ENCODE data around the gene OVCA2. TPM values are rescaled to one million over a fixed set of nuclear protein-coding genes. Genes with fewer than 3 reads are reported as not detected.

Gene OVCA2
- polyA plus RNA-seq, 1 donor (not counting 4 experiments of a cell fraction or from before 2014, with no cell fraction given): 41.2 TPM

- peaks cover 16 to 21% of the 10 kb centered on the region in 2 experiments for H3K36me3 ChIP-seq (ENCODE audit: control insufficient read depth in 2 of 2, extremely low read depth in 1 of 2, insufficient read depth in 2 of 2, low read length in 2 of 2)
- H2AFZ ChIP-seq (ENCODE audit: control insufficient read depth, low read length): no peak overlapping the region
- H3K27ac ChIP-seq (ENCODE audit: control insufficient read depth, insufficient read depth, low read length): no peak overlapping the region
- dilution Hi-C loops (cut with MboI; ENCODE audit: extremely low pct_ligation_motif_present, low sequenced_read_pairs): no loop called here
- H3K4me3 ChIP-seq (ENCODE audit: control insufficient read depth in 2 of 3, extremely low read depth in 1 of 3, insufficient read depth in 2 of 3, low read depth in 1 of 3, low read length in 3 of 3): no peak overlapping the region
- no peaks in the 10 kb centered on the region for H4K20me1 ChIP-seq (ENCODE audit: control insufficient read depth, extremely low read depth, insufficient read depth, low read length)
- FAIRE-seq (no peak), DNase-seq (ENCODE audit: low read depth, low spot score) (no peak)
- TF ChIP-seq EZH2 (IDR thresholded peaks at IDR 0.05; ENCODE audit: low read length): no peak
- TF ChIP-seq CTCF (optimal IDR thresholded peaks at IDR 0.05 in 1 of 3, IDR thresholded peaks at IDR 0.05 in 1 of 3, conservative IDR thresholded peaks at IDR 0.05 in 1 of 3; ENCODE audit: extremely low read depth in 1 of 3, insufficient read depth in 2 of 3, low read length in 3 of 3): peak in 1 of 3 experiments; percentile 6
- peaks cover 5% of the 10 kb centered on the region for H3K4me1 ChIP-seq (ENCODE audit: control insufficient read depth, extremely low read depth, insufficient read depth, low read length)
- H3K79me2 ChIP-seq (ENCODE audit: control insufficient read depth, insufficient read depth, low read length): no peaks in the 10 kb centered on the region
- H3K27me3 ChIP-seq (ENCODE audit: control insufficient read depth, extremely low read depth, insufficient read depth, low read length): no peaks in the 10 kb centered on the region
- H3K9me1 ChIP-seq (ENCODE audit: control insufficient read depth, extremely low read depth, insufficient read depth, low read length): peaks cover under 1% of the 10 kb centered on the region
- no peak overlapping the region for H3K4me2 ChIP-seq (ENCODE audit: control insufficient read depth, extremely low read depth, insufficient read depth, low read depth, low read length)
- no peaks in the 10 kb centered on the region for H3K9me3 ChIP-seq (ENCODE audit: control insufficient read depth, low read depth, low read length)
- no peak overlapping the region for H3K9ac ChIP-seq (ENCODE audit: control insufficient read depth, extremely low read depth, insufficient read depth, low read length)
These were observed 28.6 kb downstream of the OVCA2 start for GRCh38 chr17:2070241-2071023.

GRCh38 chr17:2071024-2071385 lies 29.2 kb downstream of the OVCA2 start:
- H3K9me3 ChIP-seq (ENCODE audit: control insufficient read depth, low read depth, low read length): no peaks in the 10 kb centered on the region
- H3K9me1 ChIP-seq (ENCODE audit: control insufficient read depth, extremely low read depth, insufficient read depth, low read length): peaks cover 5% of the 10 kb centered on the region
- no peak overlapping the region for H3K4me2 ChIP-seq (ENCODE audit: control insufficient read depth, extremely low read depth, insufficient read depth, low read depth, low read length)
- no peak overlapping the region for H3K27ac ChIP-seq (ENCODE audit: control insufficient read depth, insufficient read depth, low read length)
- no peak for TF ChIP-seq EZH2 (IDR thresholded peaks at IDR 0.05; ENCODE audit: low read length)
- no peak for TF ChIP-seq CTCF (optimal IDR thresholded peaks at IDR 0.05 in 1 of 3, IDR thresholded peaks at IDR 0.05 in 1 of 3, conservative IDR thresholded peaks at IDR 0.05 in 1 of 3; ENCODE audit: extremely low read depth in 1 of 3, insufficient read depth in 2 of 3, low read length in 3 of 3)
- no peak for FAIRE-seq
- dilution Hi-C loops (cut with MboI; ENCODE audit: extremely low pct_ligation_motif_present, low sequenced_read_pairs): no loop called here
- no peaks in the 10 kb centered on the region for H4K20me1 ChIP-seq (ENCODE audit: control insufficient read depth, extremely low read depth, insufficient read depth, low read length)
- H3K4me3 ChIP-seq (ENCODE audit: control insufficient read depth in 2 of 3, extremely low read depth in 1 of 3, insufficient read depth in 2 of 3, low read depth in 1 of 3, low read length in 3 of 3): no peak overlapping the region
- H3K27me3 ChIP-seq (ENCODE audit: control insufficient read depth, extremely low read depth, insufficient read depth, low read length): no peaks in the 10 kb centered on the region
- H3K79me2 ChIP-seq (ENCODE audit: control insufficient read depth, insufficient read depth, low read length): no peaks in the 10 kb centered on the region
- H3K36me3 ChIP-seq (ENCODE audit: control insufficient read depth in 2 of 2, extremely low read depth in 1 of 2, insufficient read depth in 2 of 2, low read length in 2 of 2): peaks cover 15 to 22% of the 10 kb centered on the region in 2 experiments
- peaks cover 11% of the 10 kb centered on the region for H3K4me1 ChIP-seq (ENCODE audit: control insufficient read depth, extremely low read depth, insufficient read depth, low read length)
- no peak overlapping the region for H2AFZ ChIP-seq (ENCODE audit: control insufficient read depth, low read length)
- no peak for DNase-seq (ENCODE audit: low read depth, low spot score)
- H3K9ac ChIP-seq (ENCODE audit: control insufficient read depth, extremely low read depth, insufficient read depth, low read length): no peak overlapping the region

All from keratinocyte (primary cell).